Endothelial cell of umbilical vein (primary cell): ENCODE data around the gene ZBTB8A. TPM values are rescaled to one million over a fixed set of nuclear protein-coding genes. Genes with fewer than 3 reads are reported as not detected.

ENCODE experiments used
- BruUV-seq: library from RNA; stranded (reverse); fragments of 400-500 nt; replicated peaks from 2 replicates; lab custom pipeline; 2021; lab: Mats Ljungman, UMichigan
- CTCF ChIA-PET: fragments of 300-600, 350-600 bp; sonication (Branson Sonifier 250); formaldehyde crosslinking; loops from one replicate; lab custom pipeline; 2021; ENCODE audit warnings: antibody characterized with exemption, inconsistent platforms; lab: Charles Lee
- POLR2A ChIA-PET: fragments of 300-600, 350-600 bp; sonication (Branson Sonifier 250); formaldehyde crosslinking; loops from one replicate; lab custom pipeline; 2021; ENCODE audit warnings: antibody characterized with exemption, inconsistent platforms; lab: Charles Lee
- DNase-seq: peaks from one replicate; pipeline ENCODE4 v3.0.0-alpha.2; 2011; ENCODE audit warnings: low read depth, low spot score
- FAIRE-seq: peaks from 2 replicates; lab custom pipeline; 2011; peaks lifted over from hg19 to GRCh38; lab: Jason Lieb, UNC
- H2AFZ ChIP-seq: 2 replicates; pipeline ENCODE4 v1.6.0; 2012; ENCODE audit warnings: low read depth, low read length, control low read depth, inconsistent platforms
- H3K27ac ChIP-seq: 2 replicates; pipeline ENCODE4 v1.5.1; 2011; ENCODE audit warnings: low read depth, mild to moderate bottlenecking, control low read depth, low read length, moderate library complexity; ENCODE audit not compliant: insufficient read depth
- H3K27me3 ChIP-seq, 2 experiments: 2 replicates each; pipeline versions ENCODE4 v1.6.0 to v1.6.1; 2011; ENCODE audit warnings: low read length in 2 of 2, mixed read lengths in 1 of 2; ENCODE audit not compliant: control insufficient read depth in 2 of 2, insufficient read depth in 2 of 2
- H3K36me3 ChIP-seq, 2 experiments: 2 replicates in 1 of 2; 3 replicates in 1 of 2; pipeline ENCODE4 v1.5.1; 2011; ENCODE audit warnings: low read length in 2 of 2, mild to moderate bottlenecking in 1 of 2, moderate library complexity in 1 of 2; ENCODE audit not compliant: control insufficient read depth in 2 of 2, insufficient read depth in 2 of 2; ENCODE audit errors: extremely low read depth in 1 of 2
- H3K4me1 ChIP-seq: 3 replicates; pipeline ENCODE4 v1.5.1; 2011; ENCODE audit warnings: mild to moderate bottlenecking, low read length; ENCODE audit not compliant: control insufficient read depth, insufficient read depth; ENCODE audit errors: extremely low read depth
- H3K4me2 ChIP-seq: 2 replicates; pipeline ENCODE4 v1.6.1; 2011; ENCODE audit warnings: low read length, control low read depth, mixed read lengths; ENCODE audit not compliant: insufficient read depth
- H3K4me3 ChIP-seq, 3 experiments: fragments of 200-600 bp in 1 of 3; sonication (generic), shearing (Covaris generic) in 1 of 3; replicated peaks in 1 of 3; 2 replicates each; pipeline ENCODE4 v1.5.1; 2011 to 2016; ENCODE audit warnings: control low read depth in 3 of 3, low read length in 3 of 3, mild to moderate bottlenecking in 2 of 3, inconsistent platforms in 1 of 3, low read depth in 1 of 3, moderate library complexity in 1 of 3; ENCODE audit not compliant: insufficient read depth in 1 of 3
- H3K79me2 ChIP-seq: 2 replicates; pipeline ENCODE4 v1.6.0; 2012; ENCODE audit warnings: low read length, inconsistent platforms; ENCODE audit not compliant: control insufficient read depth, insufficient read depth
- H3K9ac ChIP-seq: replicated peaks from 2 replicates; pipeline ENCODE3; 2011; ENCODE audit warnings: low read length, control low read depth; ENCODE audit not compliant: insufficient read depth; ENCODE audit errors: extremely low read depth
- H3K9me1 ChIP-seq: replicated peaks from 3 replicates; pipeline ENCODE4 v1.6.0; 2011; ENCODE audit warnings: mild to moderate bottlenecking, low read length; ENCODE audit not compliant: control insufficient read depth, insufficient read depth; ENCODE audit errors: extremely low read depth
- H3K9me3 ChIP-seq: replicated peaks from 2 replicates; pipeline ENCODE4 v1.5.1; 2012; ENCODE audit warnings: low read length, inconsistent platforms; ENCODE audit not compliant: control insufficient read depth, insufficient read depth
- H4K20me1 ChIP-seq: replicated peaks from 2 replicates; pipeline ENCODE3; 2011; ENCODE audit warnings: mild to moderate bottlenecking, low read length; ENCODE audit not compliant: control insufficient read depth, insufficient read depth; ENCODE audit errors: extremely low read depth
- EZH2 ChIP-seq: IDR thresholded peaks from 2 replicates; pipeline ENCODE4 v1.6.1; 2012; ENCODE audit warnings: borderline replicate concordance, low read depth, mild to moderate bottlenecking, moderate library complexity, low read length, inconsistent platforms; ENCODE audit not compliant: severe bottlenecking
- FOS ChIP-seq: IDR thresholded peaks from 2 replicates; pipeline ENCODE4 v1.6.1; 2011; ENCODE audit warnings: mild to moderate bottlenecking, low read length, moderate library complexity, borderline replicate concordance; ENCODE audit not compliant: insufficient read depth
- GATA2 ChIP-seq: IDR thresholded peaks from 2 replicates; pipeline ENCODE4 v1.7.0; 2011; ENCODE audit warnings: low read depth, mild to moderate bottlenecking, moderate library complexity, mixed read lengths, low read length; ENCODE audit not compliant: insufficient read length, insufficient read depth
- JUN ChIP-seq: IDR thresholded peaks from 2 replicates; pipeline ENCODE4 v1.6.1; 2011; ENCODE audit warnings: borderline replicate concordance, low read depth; ENCODE audit not compliant: insufficient read length, insufficient read depth
- MYC ChIP-seq: IDR thresholded peaks from one replicate; pipeline ENCODE4 v1.6.1; 2011; ENCODE audit warnings: mild to moderate bottlenecking, low read depth, low read length
- POLR2A ChIP-seq: IDR thresholded peaks from 2 replicates; pipeline ENCODE4 v1.6.1; 2012; ENCODE audit warnings: low read depth, mild to moderate bottlenecking, control low read depth, low read length
- POLR2AphosphoS5 ChIP-seq: IDR thresholded peaks from 2 replicates; pipeline ENCODE4 v1.6.1; 2012; ENCODE audit warnings: low read depth, mild to moderate bottlenecking, control low read depth, low read length, moderate library complexity; ENCODE audit not compliant: insufficient read depth
- dilution Hi-C: fragments of 300-500 bp; cut with MboI; formaldehyde crosslinking; loops from one replicate; pipeline ENCODE4 v1.15.0; 2019; ENCODE audit warnings: low sequenced_read_pairs; ENCODE audit not compliant: extremely low pct_ligation_motif_present
- intact Hi-C: fragments of 100-400 bp; cut with micrococcal nuclease; formaldehyde crosslinking; loops from one replicate; pipeline ENCODE4 v1.10.0; 2022
- polyA plus RNA-seq, 4 experiments: library from polyadenylated mRNA; depleted of rRNA in 3 of 4; stranded (reverse) in 3 of 4; unstranded in 1 of 4; fragments of >200 nt; gene quantifications; 2 replicates each; pipeline versions ENCODE4 v1.2.1 to v1.2.3, GENCODE V29; 2011 to 2012; ENCODE audit warnings: missing spikeins in 1 of 4
- total RNA-seq: library from RNA; stranded (reverse); gene quantifications from 2 replicates; pipeline ENCODE4 v1.2.3, GENCODE V29; 2021
- TF ChIP-seq, protein P1 (sequence below), 2 donors: IDR thresholded peaks; 1 replicate in 1 of 2; 2 replicates in 1 of 2; pipeline ENCODE4 v1.5.1; 2011; ENCODE audit warnings: low read length in 2 of 2, mild to moderate bottlenecking in 2 of 2, moderate library complexity in 2 of 2, control low read depth in 1 of 2, inconsistent platforms in 1 of 2, low read depth in 1 of 2; ENCODE audit not compliant: insufficient read depth in 1 of 2; ENCODE audit errors: extremely low read depth in 1 of 2
- TF ChIP-seq, protein P2 (sequence below): IDR thresholded peaks from 2 replicates; pipeline ENCODE4 v1.6.1; 2011; ENCODE audit not compliant: insufficient read depth, insufficient read length

Gene ZBTB8A
- total and polyA plus RNA-seq, 2 donors (not counting 3 experiments of a cell fraction or from before 2014, with no cell fraction given), result 3.1 to 9.6 TPM

DNA sequence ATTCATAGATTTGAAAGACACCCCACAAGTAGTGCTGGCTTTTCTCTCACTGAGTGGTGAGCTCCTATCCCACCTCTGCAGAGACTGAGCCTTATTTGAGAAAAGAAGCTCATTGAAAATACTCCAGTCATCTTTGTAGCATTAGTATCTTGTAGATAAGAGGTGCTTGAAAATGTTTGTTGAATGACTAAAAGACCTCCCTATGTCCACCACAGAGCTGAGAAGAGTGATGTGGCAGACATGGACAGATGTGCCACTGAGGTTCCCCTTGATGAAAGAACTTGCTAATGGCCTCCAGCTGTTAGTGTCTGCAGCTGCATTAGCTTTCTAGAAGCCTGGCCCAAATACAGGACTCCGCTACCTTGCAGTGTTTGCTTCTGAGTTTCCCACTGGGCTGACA lies 29.3 kb upstream of the ZBTB8A start:
- Histone ChIP-seq H3K36me3 (no peaks in the 10 kb centered on the region), H3K9me3 (no peaks in the 10 kb centered on the region)
- dilution Hi-C loops, result no loop called here

DNA sequence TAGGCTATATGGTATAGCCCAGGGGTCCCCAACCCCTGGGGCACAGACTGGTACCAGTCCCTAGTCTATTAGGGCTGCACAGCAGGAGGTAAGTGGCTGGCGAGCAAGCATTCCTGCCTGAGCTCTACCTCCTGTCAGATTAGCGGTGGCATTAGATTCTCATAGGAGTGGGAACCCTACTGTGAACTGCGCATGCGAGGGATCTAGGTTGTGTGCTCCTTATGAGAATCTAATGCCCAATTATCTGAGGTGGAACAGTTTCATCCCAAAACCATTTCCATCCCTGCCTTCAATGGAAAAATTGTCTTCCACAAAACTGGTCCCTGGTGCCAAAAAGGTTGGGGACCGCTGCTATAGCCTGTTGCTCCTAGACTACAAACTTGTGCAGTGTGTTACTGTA lies 22.8 kb upstream of the ZBTB8A start:
- Histone ChIP-seq H2AFZ (no peak overlapping the region), H3K79me2 (no peaks in the 10 kb centered on the region), H3K36me3 (no peaks in the 10 kb centered on the region), H3K9ac (no peak overlapping the region), H3K9me3 (no peaks in the 10 kb centered on the region), H3K4me2 (no peak overlapping the region), H3K27me3 (no peaks in the 10 kb centered on the region), H3K4me1 (no peaks in the 10 kb centered on the region), H4K20me1 (no peaks in the 10 kb centered on the region), H3K4me3 (no peak overlapping the region), H3K9me1 (no peaks in the 10 kb centered on the region), H3K27ac (no peak overlapping the region)
- BruUV-seq, result no TSS peak
- CTCF ChIA-PET, result no interaction called here
- POLR2A ChIA-PET, result no interaction called here
- DNase-seq (no peak), FAIRE-seq (no peak)
- TF ChIP-seq EZH2 (no peak), POLR2AphosphoS5 (no peak), POLR2A (no peak), MYC (no peak), FOS (no peak), GATA2 (no peak), JUN (no peak)
- TF ChIP-seq, protein P1, sequence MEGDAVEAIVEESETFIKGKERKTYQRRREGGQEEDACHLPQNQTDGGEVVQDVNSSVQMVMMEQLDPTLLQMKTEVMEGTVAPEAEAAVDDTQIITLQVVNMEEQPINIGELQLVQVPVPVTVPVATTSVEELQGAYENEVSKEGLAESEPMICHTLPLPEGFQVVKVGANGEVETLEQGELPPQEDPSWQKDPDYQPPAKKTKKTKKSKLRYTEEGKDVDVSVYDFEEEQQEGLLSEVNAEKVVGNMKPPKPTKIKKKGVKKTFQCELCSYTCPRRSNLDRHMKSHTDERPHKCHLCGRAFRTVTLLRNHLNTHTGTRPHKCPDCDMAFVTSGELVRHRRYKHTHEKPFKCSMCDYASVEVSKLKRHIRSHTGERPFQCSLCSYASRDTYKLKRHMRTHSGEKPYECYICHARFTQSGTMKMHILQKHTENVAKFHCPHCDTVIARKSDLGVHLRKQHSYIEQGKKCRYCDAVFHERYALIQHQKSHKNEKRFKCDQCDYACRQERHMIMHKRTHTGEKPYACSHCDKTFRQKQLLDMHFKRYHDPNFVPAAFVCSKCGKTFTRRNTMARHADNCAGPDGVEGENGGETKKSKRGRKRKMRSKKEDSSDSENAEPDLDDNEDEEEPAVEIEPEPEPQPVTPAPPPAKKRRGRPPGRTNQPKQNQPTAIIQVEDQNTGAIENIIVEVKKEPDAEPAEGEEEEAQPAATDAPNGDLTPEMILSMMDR (IDR thresholded peaks at IDR 0.05; ENCODE audit: extremely low read depth in 1 of 2, insufficient read depth in 1 of 2, low read depth in 1 of 2, low read length in 2 of 2), result no peak
- TF ChIP-seq, protein P2, sequence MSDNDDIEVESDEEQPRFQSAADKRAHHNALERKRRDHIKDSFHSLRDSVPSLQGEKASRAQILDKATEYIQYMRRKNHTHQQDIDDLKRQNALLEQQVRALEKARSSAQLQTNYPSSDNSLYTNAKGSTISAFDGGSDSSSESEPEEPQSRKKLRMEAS, result no peak
- intact Hi-C loops (no loop called here), dilution Hi-C loops (no loop called here)

More for the DNA sequence above, 29.3 kb upstream of the ZBTB8A start:
- Histone ChIP-seq H3K79me2 (no peaks in the 10 kb centered on the region), H2AFZ (no peak overlapping the region), H3K4me2 (no peak overlapping the region), H3K9ac (no peak overlapping the region), H3K9me1 (no peaks in the 10 kb centered on the region), H3K4me1 (no peaks in the 10 kb centered on the region), H3K4me3 (no peak overlapping the region), H4K20me1 (no peaks in the 10 kb centered on the region), H3K27ac (no peak overlapping the region), H3K27me3 (no peaks in the 10 kb centered on the region)
- FAIRE-seq, result no peak
- intact Hi-C loops, result no loop called here
- DNase-seq, result no peak
- TF ChIP-seq EZH2 (no peak), MYC (no peak)
- TF ChIP-seq, protein P1 (IDR thresholded peaks at IDR 0.05; ENCODE audit: extremely low read depth in 1 of 2, insufficient read depth in 1 of 2, low read depth in 1 of 2, low read length in 2 of 2), result no peak
- POLR2A ChIA-PET, result no interaction called here
- no TSS peak for BruUV-seq
- CTCF ChIA-PET, result interaction anchor here (0.6 to 1.1 kb wide), 3 partner anchors 9 to 254 kb away, joined by 3 to 4 read pairs (median 3); no protein-coding TSS in a partner anchor
